NCI-H2171 (cell line): Measurements from ENCODE around the gene RHOBTB3.

Experiments
- DNase-seq: peaks from one replicate; lab custom pipeline; 2025; lab: John Stamatoyannopoulos, UW

Gene RHOBTB3

GRCh38 chr5:95713960-95714710, 17.0 kb upstream of the RHOBTB3 start:
- no peak for DNase-seq

GRCh38 chr5:95715799-95716461, 15.2 kb upstream of the RHOBTB3 start:
- no peak for DNase-seq

- DNase-seq, result no peak
These were observed 13.7 kb upstream of the RHOBTB3 start for GRCh38 chr5:95717439-95717838.

- DNase-seq, result no peak
These were observed 12.9 kb upstream of the RHOBTB3 start for GRCh38 chr5:95718203-95718602.

- DNase-seq, result no peak
These were observed 12.4 kb upstream of the RHOBTB3 start for GRCh38 chr5:95718738-95719137.

GRCh38 chr5:95720094-95720786, 10.9 kb upstream of the RHOBTB3 start:
- no peak for DNase-seq

GRCh38 chr5:95721582-95722295, 9.4 kb upstream of the RHOBTB3 start:
- no peak for DNase-seq

- DNase-seq, result no peak
These were observed 7.3 kb upstream of the RHOBTB3 start for GRCh38 chr5:95723632-95724369.

- no peak for DNase-seq
These were observed 5.9 kb upstream of the RHOBTB3 start for GRCh38 chr5:95725071-95725820.

GRCh38 chr5:95725937-95726810, 5.0 kb upstream of the RHOBTB3 start:
- no peak for DNase-seq

- no peak for DNase-seq
These were observed 4.0 kb upstream of the RHOBTB3 start for GRCh38 chr5:95726811-95727763.

GRCh38 chr5:95727764-95728191, 3.4 kb upstream of the RHOBTB3 start:
- no peak for DNase-seq

GRCh38 chr5:95728494-95729114, 2.5 kb upstream of the RHOBTB3 start:
- DNase-seq, result no peak

GRCh38 chr5:95729115-95730010, 1.8 kb upstream of the RHOBTB3 start:
- no peak for DNase-seq

GRCh38 chr5:95730011-95730700, 980 bp upstream of the RHOBTB3 start:
- no peak for DNase-seq
